HG03460 (cell line): Measurements from ENCODE around the gene OR5AR1.
"Not testable (repeated sequence)": the region's sequence is repeated elsewhere in the genome, so short reads cannot be mapped to it uniquely, and the experiment has no call there.

Experiments used
- ATAC-seq: cut with Tn5 transposase; IDR thresholded peaks from one replicate; pipeline ENCODE4 v1.9.1; 2021; ENCODE audit not compliant: unreplicated experiment

OR5AR1 gene

DNA sequence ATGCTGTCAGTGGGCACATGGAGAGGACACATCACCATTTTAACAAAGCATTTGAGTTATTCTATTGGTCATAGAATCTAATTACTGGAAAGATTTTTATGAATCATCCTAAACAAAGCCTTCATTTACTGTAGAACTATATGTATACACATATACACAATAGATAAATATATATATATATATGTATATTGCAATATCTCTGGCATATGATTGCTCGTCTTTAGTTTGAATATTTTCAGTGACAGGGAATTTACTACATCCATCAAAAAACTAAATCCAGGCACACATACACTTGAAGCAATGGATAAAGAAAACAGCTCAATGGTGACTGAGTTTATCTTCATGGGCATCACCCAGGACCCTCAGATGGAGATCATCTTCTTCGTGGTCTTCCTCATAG lies at the start of gene OR5AR1:
Gene OR5AR1, plus strand, starts transcription at position 301 of the 400 bp plus-strand sequence. Its CDS starts 0 bp downstream, at position 301.
- ATAC-seq, result no peak

DNA sequence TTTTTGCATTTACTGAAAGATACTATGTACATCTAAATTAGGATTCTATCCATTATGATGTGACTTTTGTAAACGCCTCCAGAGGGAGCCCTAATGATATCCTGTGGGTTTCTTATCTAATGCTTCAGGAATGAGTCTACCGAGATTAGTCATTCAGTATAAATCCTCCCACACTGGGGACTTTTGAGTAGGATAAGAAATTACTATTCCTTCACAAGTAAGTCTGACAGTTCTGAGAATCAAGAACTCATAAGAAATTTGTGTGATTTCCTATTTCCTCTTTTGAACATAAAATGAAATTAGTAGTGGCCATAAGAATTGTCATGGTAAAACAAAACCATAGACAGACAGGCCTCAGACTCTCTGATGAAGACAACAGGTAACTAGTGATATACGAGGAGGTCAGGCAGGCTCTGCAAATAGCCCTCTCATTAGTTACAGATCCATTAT lies 38.8 kb upstream of the OR5AR1 start:
- no peak for ATAC-seq

DNA sequence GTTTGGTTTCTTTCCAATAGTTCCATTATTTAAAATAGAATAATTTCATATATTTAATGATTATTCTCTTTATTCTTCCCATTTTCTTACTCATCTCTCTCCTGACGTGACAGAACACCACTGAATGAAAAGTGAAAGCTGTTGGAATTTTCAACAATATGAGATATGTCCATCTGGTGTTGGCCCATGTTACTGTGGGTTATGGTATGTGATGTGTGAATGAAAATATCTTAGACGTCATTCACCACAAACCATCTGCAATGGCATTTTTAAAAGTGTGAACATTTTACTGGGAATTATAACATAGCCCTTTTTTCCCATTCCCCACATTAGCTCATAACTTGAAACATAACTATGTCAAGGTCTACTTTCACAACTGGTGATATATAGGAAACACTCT lies 37.5 kb upstream of the OR5AR1 start:
- no peak for ATAC-seq

DNA sequence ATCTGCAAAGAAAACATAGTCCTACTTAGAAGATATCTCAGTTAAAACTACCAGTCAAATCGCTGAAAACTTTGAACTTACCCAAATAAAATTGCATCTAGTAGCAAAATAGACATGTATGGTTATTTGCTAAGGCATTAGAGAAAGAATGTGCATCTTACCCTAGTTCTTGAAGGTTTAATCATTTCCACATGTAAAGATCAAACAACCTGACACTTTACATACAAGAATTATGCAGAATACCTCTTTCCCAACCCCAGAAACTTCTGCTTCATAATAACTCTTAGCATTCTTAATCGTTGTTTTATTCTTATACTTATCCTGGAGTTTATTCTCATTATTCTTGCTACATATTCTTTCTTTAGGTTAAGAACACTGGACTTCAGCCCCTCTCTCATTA lies 31.2 kb upstream of the OR5AR1 start:
- no peak for ATAC-seq

DNA sequence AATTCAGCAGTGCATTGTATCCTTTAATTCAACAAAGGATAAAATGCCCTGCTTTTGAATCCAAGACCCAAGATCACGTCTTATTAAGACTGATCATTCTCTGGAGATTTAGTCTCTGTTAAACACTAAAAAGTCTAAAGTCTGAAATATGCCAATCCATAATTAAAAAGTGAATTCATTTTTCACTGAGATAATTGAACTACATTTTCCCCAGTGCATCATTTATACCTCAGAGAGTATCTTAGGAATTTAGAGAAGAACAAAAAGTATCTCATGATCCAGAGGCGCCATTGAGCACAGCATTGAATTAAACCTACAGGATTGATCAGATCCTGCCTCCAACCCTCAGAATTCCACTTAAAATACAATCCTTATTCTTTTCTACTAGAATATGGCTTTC lies 26.6 kb upstream of the OR5AR1 start:
- ATAC-seq, result no peak

DNA sequence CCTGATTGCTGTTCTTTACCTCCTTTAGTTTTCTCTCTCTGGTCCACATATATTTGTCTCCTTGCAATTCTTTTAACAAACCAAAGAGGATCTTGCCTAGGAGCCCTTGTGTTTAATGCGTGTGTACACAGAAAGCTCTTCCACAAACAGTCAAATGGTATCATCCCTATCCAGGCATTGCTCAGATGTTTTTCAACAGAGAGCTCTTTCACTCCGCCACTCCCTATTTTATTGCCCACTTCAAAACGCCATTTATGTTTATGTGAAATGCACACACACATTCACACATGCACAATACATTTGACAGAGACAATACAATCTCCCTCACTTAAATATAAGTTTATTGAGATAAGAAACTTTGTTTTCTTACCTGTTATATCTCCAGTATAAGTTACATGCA lies 26.0 kb upstream of the OR5AR1 start:
- ATAC-seq, result no peak

DNA sequence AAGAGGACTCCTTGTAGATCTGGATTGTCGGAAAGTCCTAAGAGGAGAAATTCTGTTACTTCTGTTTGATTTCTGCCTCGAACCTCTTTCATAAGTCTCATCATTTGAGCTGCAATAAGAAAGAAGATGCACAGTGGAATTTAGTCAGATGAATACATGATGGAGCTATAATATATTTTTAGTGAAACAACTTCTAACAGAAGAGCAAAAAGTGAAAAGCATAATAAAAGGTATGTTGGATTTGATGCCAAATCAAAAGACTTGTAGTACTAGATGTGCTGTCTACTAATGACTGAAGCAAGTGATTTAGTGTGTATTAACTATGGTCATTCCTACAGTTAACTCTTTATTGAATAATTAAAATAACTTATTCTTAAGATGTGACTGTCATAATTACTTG lies 21.1 kb upstream of the OR5AR1 start, which contains the start of gene OR5AP2:
Gene OR5AP2, minus strand, starts transcription at position 101 of the 400 bp plus-strand sequence. Its CDS starts 0 bp downstream, at position 101.
- ATAC-seq, result no peak

DNA sequence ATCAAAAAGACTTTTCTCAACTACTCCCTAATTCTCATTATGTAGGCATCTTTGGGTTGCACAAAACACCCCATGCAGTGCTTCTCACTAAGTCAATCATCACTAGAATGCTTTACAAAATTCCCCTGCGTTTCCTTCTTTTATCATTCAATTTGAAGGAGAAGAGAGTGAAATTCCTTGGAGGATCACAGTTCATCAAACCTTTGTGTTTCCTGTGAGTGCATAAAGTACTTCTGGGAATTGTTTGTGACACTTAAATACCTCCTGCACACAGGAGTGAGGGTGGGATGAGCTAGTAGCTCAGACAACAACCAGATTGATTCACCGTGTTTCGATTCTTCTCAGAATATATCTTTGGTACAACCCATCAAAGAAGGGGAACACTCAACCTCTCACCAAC lies 3.7 kb upstream of the OR5AR1 start:
- ATAC-seq, result no peak

DNA sequence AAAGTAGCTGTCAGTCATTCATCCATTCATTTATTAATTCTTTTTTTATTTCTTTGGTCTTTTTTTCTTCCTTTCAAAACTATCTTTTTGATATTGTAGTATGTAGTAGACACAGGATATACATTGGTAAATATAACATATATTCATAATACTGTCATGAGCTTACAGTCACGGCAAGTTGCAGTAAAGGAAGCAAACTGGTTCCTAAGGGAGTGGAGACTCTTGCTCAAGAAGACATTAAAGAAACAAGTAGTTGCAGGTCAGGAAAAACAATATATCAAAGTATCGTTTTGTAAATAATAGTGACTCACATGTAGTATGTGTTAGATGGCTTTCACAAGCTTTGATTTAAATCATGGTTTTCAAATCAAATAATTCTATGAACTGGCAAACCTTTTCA lies 7.5 kb downstream of the OR5AR1 start:
- no peak for ATAC-seq

DNA sequence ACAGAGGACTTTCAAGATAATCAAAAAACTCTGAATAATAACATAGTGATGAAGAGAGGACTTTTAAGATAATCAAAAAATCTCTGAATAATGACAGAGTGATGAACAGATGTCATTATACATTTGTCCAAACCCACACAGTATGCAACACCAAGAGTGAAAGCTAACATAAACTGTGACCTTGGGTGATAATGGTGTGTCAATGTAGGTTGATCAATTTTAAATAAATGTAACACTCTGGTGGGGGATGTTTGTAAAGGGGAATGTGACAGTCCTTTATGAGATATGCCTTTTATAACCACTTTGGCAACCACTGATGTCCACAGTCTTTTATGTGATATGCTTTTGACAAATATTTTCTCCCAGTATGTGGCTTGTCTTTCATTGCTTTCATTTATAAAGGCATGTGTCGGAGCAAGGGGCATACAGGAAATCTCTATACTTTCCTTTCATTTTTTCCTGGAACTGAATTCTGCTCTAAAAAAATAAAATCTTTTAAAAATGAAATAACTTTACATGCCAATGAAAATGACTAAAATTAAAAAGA lies 25.1 kb downstream of the OR5AR1 start:
- no peak for ATAC-seq

DNA sequence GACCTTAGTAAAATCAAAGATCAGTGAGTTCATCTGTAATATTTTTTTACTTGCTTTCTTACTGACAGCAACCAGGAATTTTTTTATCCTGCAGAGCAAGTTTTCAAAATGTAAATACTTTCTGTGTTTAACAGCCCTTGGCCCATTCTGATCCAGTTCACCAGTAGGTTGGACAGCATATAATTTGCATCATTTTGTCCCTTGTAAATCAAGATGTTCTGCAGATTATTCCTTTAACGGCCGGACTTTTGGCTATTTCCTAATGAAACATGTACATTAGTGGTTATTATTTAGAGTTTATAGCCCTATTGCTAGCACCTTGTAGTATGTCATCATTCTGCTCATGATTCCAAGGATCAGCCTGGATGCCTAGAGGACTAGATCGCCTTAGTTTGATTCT lies 27.7 kb downstream of the OR5AR1 start:
- not testable (repeated sequence) for ATAC-seq

DNA sequence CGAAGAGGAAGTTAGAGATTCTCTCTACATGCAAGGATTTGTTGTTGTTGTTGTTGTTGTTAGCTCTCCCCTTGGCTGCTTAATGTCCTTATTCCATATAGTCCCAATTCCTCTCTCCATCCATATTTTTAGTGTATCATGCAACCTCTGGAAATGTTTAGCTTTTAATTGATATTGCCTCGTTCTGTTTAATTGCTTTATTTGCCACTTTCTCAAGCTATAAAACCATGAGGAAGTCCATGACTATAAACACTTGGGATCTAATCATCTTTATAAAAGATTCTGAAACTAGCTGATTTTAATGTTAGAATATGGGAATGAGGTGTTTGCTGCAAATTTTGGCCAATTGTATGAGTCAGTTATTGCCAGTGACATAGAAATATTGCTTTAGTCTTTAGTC lies 29.9 kb downstream of the OR5AR1 start:
- ATAC-seq, result no peak

DNA sequence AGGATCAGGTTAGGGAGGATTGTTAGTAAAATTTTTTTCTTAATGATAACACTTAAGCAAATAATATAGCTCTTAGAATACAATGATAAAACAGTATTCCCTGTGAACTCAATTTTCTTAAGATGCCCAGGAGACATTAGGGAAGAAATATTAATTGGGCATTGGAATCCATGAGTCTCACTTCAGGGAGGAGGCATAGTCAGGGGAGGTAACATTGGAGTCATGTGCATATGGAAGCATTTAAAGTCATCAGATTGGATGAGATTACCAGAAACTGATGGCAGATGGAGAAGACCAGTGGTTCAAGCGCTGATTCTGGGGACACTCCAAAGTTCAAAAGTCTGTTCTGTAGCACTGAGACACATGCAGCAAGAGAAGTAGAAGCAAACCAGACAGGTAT lies 35.3 kb downstream of the OR5AR1 start, which contains the start of gene OR9G1:
Gene OR9G1, plus strand, starts transcription at position 301 of the 400 bp plus-strand sequence. CDS start 1,293 bp downstream, outside the sequence.
- no peak for ATAC-seq

DNA sequence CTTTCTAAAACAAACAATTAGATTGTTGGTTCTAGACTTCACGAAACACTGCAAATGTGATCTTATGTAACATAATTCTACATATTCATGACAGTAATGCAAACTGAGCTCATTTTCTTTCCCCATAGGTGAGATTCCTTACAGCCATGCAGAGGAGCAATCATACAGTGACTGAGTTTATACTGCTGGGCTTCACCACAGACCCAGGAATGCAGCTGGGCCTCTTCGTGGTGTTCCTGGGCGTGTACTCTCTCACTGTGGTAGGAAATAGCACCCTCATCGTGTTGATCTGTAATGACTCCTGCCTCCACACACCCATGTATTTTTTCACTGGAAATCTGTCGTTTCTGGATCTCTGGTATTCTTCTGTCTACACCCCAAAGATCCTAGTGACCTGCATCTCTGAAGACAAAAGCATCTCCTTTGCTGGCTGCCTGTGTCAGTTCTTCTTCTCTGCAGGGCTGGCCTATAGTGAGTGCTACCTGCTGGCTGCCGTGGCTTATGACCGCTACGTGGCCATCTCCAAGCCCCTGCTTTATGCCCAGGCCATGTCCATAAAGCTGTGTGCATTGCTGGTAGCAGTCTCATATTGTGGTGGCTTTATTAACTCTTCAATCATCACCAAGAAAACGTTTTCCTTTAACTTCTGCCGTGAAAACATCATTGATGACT lies 36.9 kb downstream of the OR5AR1 start:
- ATAC-seq, result no peak

DNA sequence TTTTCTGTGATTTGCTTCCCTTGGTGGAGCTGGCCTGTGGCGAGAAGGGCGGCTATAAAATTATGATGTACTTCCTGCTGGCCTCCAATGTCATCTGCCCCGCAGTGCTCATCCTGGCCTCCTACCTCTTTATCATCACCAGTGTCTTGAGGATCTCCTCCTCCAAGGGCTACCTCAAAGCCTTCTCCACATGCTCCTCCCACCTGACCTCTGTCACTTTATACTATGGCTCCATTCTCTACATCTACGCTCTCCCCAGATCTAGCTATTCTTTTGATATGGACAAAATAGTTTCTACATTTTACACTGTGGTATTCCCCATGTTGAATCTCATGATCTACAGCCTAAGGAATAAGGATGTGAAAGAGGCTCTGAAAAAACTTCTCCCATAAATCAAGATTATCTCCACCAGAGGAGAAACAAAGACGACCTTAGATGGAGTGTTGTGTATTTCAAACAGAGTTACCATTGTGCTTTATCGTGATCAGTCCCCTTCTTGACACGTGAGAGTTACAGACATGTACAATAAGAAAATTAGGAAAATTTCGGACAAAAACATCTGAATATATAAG lies 37.5 kb downstream of the OR5AR1 start:
- no peak for ATAC-seq

DNA sequence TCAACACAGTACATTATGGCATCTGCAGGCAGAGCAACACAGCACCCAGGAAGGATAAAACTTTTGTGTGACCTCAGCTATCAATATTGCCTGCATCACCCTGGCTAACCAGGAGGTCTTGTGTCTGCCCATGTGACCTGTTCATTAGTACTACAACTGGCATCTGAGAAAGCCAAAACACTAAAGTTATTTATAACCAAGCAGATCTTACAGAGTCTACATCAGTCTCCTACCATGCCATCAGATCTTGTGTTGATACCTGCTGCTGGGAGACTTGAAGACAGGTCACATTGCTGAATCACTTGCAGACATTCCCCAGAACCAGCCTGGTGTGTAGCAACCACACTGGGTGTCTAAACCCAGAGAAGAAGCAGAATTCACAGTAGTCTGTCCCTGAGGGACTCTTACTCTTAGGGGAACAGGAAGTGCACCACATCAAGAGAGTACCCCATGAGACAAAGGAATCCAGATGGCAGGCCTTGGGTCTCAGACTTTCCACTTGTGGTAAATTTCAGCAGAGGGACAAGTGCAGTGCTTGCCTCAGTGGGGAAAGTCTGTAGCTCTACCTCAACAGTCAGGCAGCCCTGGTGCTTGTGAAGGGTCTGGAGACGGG lies 42.4 kb downstream of the OR5AR1 start:
- no peak for ATAC-seq

DNA sequence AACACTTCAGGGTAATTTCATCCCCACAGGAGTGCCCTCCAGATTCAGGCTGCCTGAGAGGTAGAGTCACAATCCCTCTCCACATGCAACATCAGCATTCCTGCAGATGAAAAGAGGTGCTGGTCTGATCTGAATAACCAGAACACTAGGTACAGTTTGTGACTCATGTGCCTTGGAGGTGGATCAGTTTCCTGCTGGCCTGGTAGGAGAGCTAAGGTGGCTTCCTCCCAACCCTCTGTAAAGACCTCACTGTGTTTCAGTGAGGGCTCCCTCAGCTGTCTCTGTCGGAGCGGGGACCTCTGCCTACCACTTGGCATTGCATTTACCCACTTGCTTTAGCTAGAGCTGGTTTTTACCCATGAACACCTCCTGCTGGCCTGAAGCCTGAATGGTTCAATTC lies 43.0 kb downstream of the OR5AR1 start:
- ATAC-seq, result no peak

DNA sequence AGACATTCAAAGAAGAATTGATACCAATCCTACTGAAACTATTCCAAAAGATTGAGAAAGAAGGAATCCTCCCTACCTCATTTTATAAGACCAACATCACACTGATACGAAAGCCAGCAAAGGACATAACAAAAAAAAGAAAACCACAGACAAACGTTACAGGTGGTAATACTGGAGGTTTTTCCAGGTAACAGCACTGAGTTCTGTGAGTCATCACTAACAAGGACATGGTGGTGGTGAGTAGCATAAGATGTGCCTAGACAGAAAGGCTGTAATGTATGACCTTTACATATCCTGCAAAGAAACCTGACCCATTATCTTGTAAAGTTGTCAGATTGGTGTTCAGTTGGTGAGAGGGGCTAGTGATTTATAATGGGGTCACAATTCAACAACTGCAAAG lies 50.7 kb downstream of the OR5AR1 start:
- no peak for ATAC-seq
